OCI-LY3 (cell line): ENCODE data around the gene FCHO1.
A peak's percentile ranks its signal among the peaks of the same experiment; 100 is the strongest.

Experiments
- H2AFZ ChIP-seq: fragments of 200-600, 300-600 bp; shearing (Covaris generic); 2 replicates; pipeline ENCODE4 v1.6.0; 2014; ENCODE audit warnings: antibody characterized with exemption, low read depth, low read length
- H3K27ac ChIP-seq: fragments of 200-600, 300-600 bp; sonication (generic); 2 replicates; pipeline ENCODE4 v1.5.1; 2014; ENCODE audit warnings: mild to moderate bottlenecking, low read length, moderate library complexity, mixed read lengths
- H3K27me3 ChIP-seq: fragments of 200-600, 300-600 bp; sonication (generic); 2 replicates; pipeline ENCODE4 v1.6.1; 2014; ENCODE audit warnings: low read depth, low read length, mixed read lengths
- H3K36me3 ChIP-seq: fragments of 200-600, 300-600 bp; sonication (generic); replicated peaks from 2 replicates; pipeline ENCODE3; 2014; ENCODE audit warnings: low read depth, low read length, mixed read lengths
- H3K4me1 ChIP-seq: fragments of 300-600, 200-600 bp; sonication (generic); 2 replicates; pipeline ENCODE4 v1.6.1; 2014; ENCODE audit warnings: low read length, mixed read lengths
- H3K4me2 ChIP-seq: fragments of 200-600, 300-600 bp; sonication (generic); 2 replicates; pipeline ENCODE4 v1.6.1; 2014; ENCODE audit warnings: low read length, mixed read lengths
- H3K4me3 ChIP-seq: fragments of 300-600, 200-600 bp; sonication (generic); 2 replicates; pipeline ENCODE4 v1.5.1; 2014; ENCODE audit warnings: antibody characterized with exemption, mild to moderate bottlenecking, low read length, moderate library complexity
- H3K79me2 ChIP-seq: fragments of 300-600, 200-600 bp; shearing (Covaris generic); 2 replicates; pipeline ENCODE4 v1.6.1; 2014; ENCODE audit warnings: mild to moderate bottlenecking, low read length, mixed read lengths
- H3K9ac ChIP-seq: fragments of 300-600, 200-600 bp; shearing (Covaris generic); 2 replicates; pipeline ENCODE4 v1.6.0; 2014; ENCODE audit warnings: mild to moderate bottlenecking, low read length, moderate library complexity
- H3K9me3 ChIP-seq: fragments of 200-600, 300-600 bp; shearing (Covaris generic); 2 replicates; pipeline ENCODE4 v1.6.1; 2014; ENCODE audit warnings: low read length, mixed read lengths; ENCODE audit not compliant: insufficient read depth
- H4K20me1 ChIP-seq: fragments of 200-600, 300-600 bp; sonication (generic); 2 replicates; pipeline ENCODE4 v1.6.1; 2016; ENCODE audit warnings: low read length, mixed read lengths; ENCODE audit not compliant: insufficient read depth
- CTCF ChIP-seq: fragments of 200-600, 300-600 bp; sonication (generic); IDR thresholded peaks from 2 replicates; pipeline ENCODE4 v1.5.1; 2014; ENCODE audit warnings: antibody characterized with exemption, low read length, low read depth
- EZH2phosphoT487 ChIP-seq: fragments of 200-600 bp; shearing (Covaris generic); IDR thresholded peaks from 2 replicates; pipeline ENCODE4 v1.6.1; 2018; ENCODE audit warnings: antibody characterized with exemption, mixed run types, low read depth

FCHO1 gene

GRCh38 chr19:17762505-17763229 lies 11.4 kb downstream of the FCHO1 start:
- Histone ChIP-seq H3K4me2 (no peak overlapping the region), H3K4me1 (peaks cover 19% of the 10 kb centered on the region), H4K20me1 (no peaks in the 10 kb centered on the region), H3K9ac (no peak overlapping the region), H3K27me3 (no peaks in the 10 kb centered on the region), H3K36me3 (peaks cover 43% of the 10 kb centered on the region), H3K27ac (no peak overlapping the region), H3K79me2 (no peaks in the 10 kb centered on the region), H3K4me3 (no peak overlapping the region), H2AFZ (no peak overlapping the region), H3K9me3 (no peaks in the 10 kb centered on the region)
- TF ChIP-seq CTCF (no peak), EZH2phosphoT487 (no peak)

GRCh38 chr19:17764348-17764747 lies 13.1 kb downstream of the FCHO1 start:
- Histone ChIP-seq H4K20me1 (no peaks in the 10 kb centered on the region), H3K9me3 (no peaks in the 10 kb centered on the region), H3K4me1 (peaks cover 19% of the 10 kb centered on the region), H3K4me3 (no peak overlapping the region), H3K9ac (no peak overlapping the region), H3K27ac (no peak overlapping the region), H3K27me3 (no peaks in the 10 kb centered on the region), H3K79me2 (no peaks in the 10 kb centered on the region), H3K4me2 (no peak overlapping the region), H3K36me3 (peaks cover 46% of the 10 kb centered on the region), H2AFZ (no peak overlapping the region)
- TF ChIP-seq CTCF (no peak), EZH2phosphoT487 (no peak)

GRCh38 chr19:17765069-17765618 lies 13.9 kb downstream of the FCHO1 start:
- H2AFZ ChIP-seq, result no peak overlapping the region
- H3K4me2 ChIP-seq, result no peak overlapping the region
- H3K79me2 ChIP-seq, result no peaks in the 10 kb centered on the region
- no peaks in the 10 kb centered on the region for H3K27me3 ChIP-seq
- H3K9ac ChIP-seq, result no peak overlapping the region
- no peaks in the 10 kb centered on the region for H4K20me1 ChIP-seq
- TF ChIP-seq CTCF (no peak), EZH2phosphoT487 (no peak)
- H3K4me1 ChIP-seq, result peaks cover 13% of the 10 kb centered on the region
- H3K36me3 ChIP-seq, result peaks cover 45% of the 10 kb centered on the region
- no peaks in the 10 kb centered on the region for H3K9me3 ChIP-seq
- H3K4me3 ChIP-seq, result no peak overlapping the region
- no peak overlapping the region for H3K27ac ChIP-seq

GRCh38 chr19:17766543-17767131 lies 15.4 kb downstream of the FCHO1 start:
- Histone ChIP-seq H2AFZ (no peak overlapping the region), H3K4me3 (no peak overlapping the region), H3K27me3 (no peaks in the 10 kb centered on the region), H3K27ac (no peak overlapping the region), H4K20me1 (no peaks in the 10 kb centered on the region), H3K4me2 (peak overlapping the region; percentile 38), H3K79me2 (no peaks in the 10 kb centered on the region), H3K36me3 (peaks cover 42% of the 10 kb centered on the region), H3K9me3 (no peaks in the 10 kb centered on the region), H3K9ac (no peak overlapping the region), H3K4me1 (peaks cover 4% of the 10 kb centered on the region; the same call in 1 of the 2 replicates)
- TF ChIP-seq CTCF, result peak; percentile 98
- no peak for TF ChIP-seq EZH2phosphoT487
